Endothelial cell (in vitro differentiated cells): ENCODE measurements around the gene EDNRB. TPM values are rescaled to one million over a fixed set of nuclear protein-coding genes. Genes with fewer than 3 reads are reported as not detected.

Source experiments
- DNase-seq: peaks from one replicate; pipeline ENCODE4 v3.0.0; 2021; ENCODE audit warnings: low spot score
- H3K27ac Mint-ChIP-seq: one replicate; pipeline ENCODE4 v1.8.0; 2021; ENCODE audit warnings: mixed read lengths, inconsistent platforms; ENCODE audit not compliant: unreplicated experiment
- H3K27me3 Mint-ChIP-seq: one replicate; pipeline ENCODE4 v1.8.0; 2021; ENCODE audit warnings: mild to moderate bottlenecking, moderate library complexity, mixed read lengths, inconsistent platforms; ENCODE audit not compliant: unreplicated experiment
- H3K36me3 Mint-ChIP-seq: one replicate; pipeline ENCODE4 v1.8.0; 2021; ENCODE audit warnings: mild to moderate bottlenecking, low read depth, mixed read lengths, inconsistent platforms; ENCODE audit not compliant: unreplicated experiment
- H3K4me1 Mint-ChIP-seq: one replicate; pipeline ENCODE4 v1.8.0; 2021; ENCODE audit warnings: mild to moderate bottlenecking, mixed read lengths, inconsistent platforms; ENCODE audit not compliant: unreplicated experiment
- H3K4me3 Mint-ChIP-seq: one replicate; pipeline ENCODE4 v1.8.0; 2021; ENCODE audit warnings: mild to moderate bottlenecking, mixed read lengths, inconsistent platforms; ENCODE audit not compliant: unreplicated experiment
- H3K9me3 Mint-ChIP-seq: one replicate; pipeline ENCODE4 v1.8.0; 2021; ENCODE audit warnings: mixed read lengths, inconsistent platforms; ENCODE audit not compliant: unreplicated experiment
- CTCF ChIP-seq: fragments of 200-600 bp; sonication (generic); IDR thresholded peaks from one replicate; pipeline ENCODE4 v1.5.0; 2021; ENCODE audit warnings: antibody characterized with exemption; ENCODE audit not compliant: unreplicated experiment
- total RNA-seq: library from RNA; stranded (reverse); fragmentation: NEBNext Ultra II Directional; extraction: Animal tissue kit (Norgen Biotek cat#: 25700); gene quantifications from one replicate; pipeline ENCODE4 v1.2.1, GENCODE V29; 2021; ENCODE audit not compliant: unreplicated experiment

Gene EDNRB
- total RNA-seq, 1 donor from 2014 or later, result 1.4 TPM

GRCh38 chr13:77902319-77902963 is 16.2 kb downstream of the EDNRB start:
- H3K4me1 Mint-ChIP-seq, result no peaks in the 10 kb centered on the region
- TF ChIP-seq CTCF, result no peak
- H3K27ac Mint-ChIP-seq, result no peak overlapping the region
- peaks cover 8% of the 10 kb centered on the region for H3K9me3 Mint-ChIP-seq
- H3K4me3 Mint-ChIP-seq, result no peak overlapping the region
- no peak for DNase-seq
- H3K27me3 Mint-ChIP-seq, result peaks cover 1% of the 10 kb centered on the region
- H3K36me3 Mint-ChIP-seq, result peaks cover 4% of the 10 kb centered on the region

- Mint-ChIP-seq H3K9me3 (peaks cover 8% of the 10 kb centered on the region), H3K36me3 (peaks cover 4% of the 10 kb centered on the region), H3K4me3 (no peak overlapping the region), H3K27me3 (no peaks in the 10 kb centered on the region), H3K4me1 (no peaks in the 10 kb centered on the region), H3K27ac (no peak overlapping the region)
- DNase-seq, result no peak
- TF ChIP-seq CTCF, result no peak
These were observed 20.5 kb downstream of the EDNRB start for GRCh38 chr13:77898097-77898496.

GRCh38 chr13:77896977-77897376 is 21.7 kb downstream of the EDNRB start:
- Mint-ChIP-seq H3K4me3 (no peak overlapping the region), H3K27ac (no peak overlapping the region), H3K36me3 (no peaks in the 10 kb centered on the region), H3K4me1 (no peaks in the 10 kb centered on the region), H3K27me3 (no peaks in the 10 kb centered on the region), H3K9me3 (no peaks in the 10 kb centered on the region)
- TF ChIP-seq CTCF, result no peak
- DNase-seq, result no peak

GRCh38 chr13:77896536-77896935 is 22.1 kb downstream of the EDNRB start:
- Mint-ChIP-seq H3K4me3 (no peak overlapping the region), H3K27me3 (no peaks in the 10 kb centered on the region), H3K36me3 (no peaks in the 10 kb centered on the region), H3K4me1 (peaks cover 2% of the 10 kb centered on the region), H3K9me3 (no peaks in the 10 kb centered on the region), H3K27ac (no peak overlapping the region)
- TF ChIP-seq CTCF, result no peak
- DNase-seq, result no peak

- no peaks in the 10 kb centered on the region for H3K36me3 Mint-ChIP-seq
- no peak overlapping the region for H3K4me3 Mint-ChIP-seq
- DNase-seq, result no peak
- H3K27me3 Mint-ChIP-seq, result no peaks in the 10 kb centered on the region
- H3K4me1 Mint-ChIP-seq, result peaks cover 9% of the 10 kb centered on the region
- H3K9me3 Mint-ChIP-seq, result no peaks in the 10 kb centered on the region
- no peak overlapping the region for H3K27ac Mint-ChIP-seq
- TF ChIP-seq CTCF, result no peak
These were observed 23.9 kb downstream of the EDNRB start for GRCh38 chr13:77894743-77895142.
